HepG2 (cell line): ENCODE data around the gene DHRS1. TPM values are rescaled to one million over a fixed set of nuclear protein-coding genes. Genes with fewer than 3 reads are reported as not detected.

Experiments used
- CTCF ChIP-seq: sonication (generic); formaldehyde crosslinking; IDR thresholded peaks from 2 replicates; pipeline ENCODE4 v1.5.0; 2020; ENCODE audit warnings: mild to moderate bottlenecking, missing genetic modification reagents, moderate library complexity
- ESRRA ChIP-seq: sonication (generic); formaldehyde crosslinking; IDR thresholded peaks from 2 replicates; pipeline ENCODE4 v1.5.1; 2020; ENCODE audit warnings: mild to moderate bottlenecking, low read depth, missing genetic modification reagents
- FOSL2 ChIP-seq: sonication (generic); formaldehyde crosslinking; IDR thresholded peaks from 2 replicates; pipeline ENCODE4 v1.4.0; 2020; ENCODE audit warnings: missing genetic modification reagents
- GATAD1 ChIP-seq: IDR thresholded peaks from 2 replicates; pipeline ENCODE4 v1.6.1; 2016; ENCODE audit warnings: missing genetic modification reagents, missing compliant biosample characterization
- HOMEZ ChIP-seq: IDR thresholded peaks from 2 replicates; pipeline ENCODE4 v1.6.1; 2016; ENCODE audit warnings: low read depth
- HOXA7 ChIP-seq: sonication (generic); formaldehyde crosslinking; IDR thresholded peaks from 2 replicates; pipeline ENCODE4 v1.8.1; 2022; ENCODE audit warnings: mild to moderate bottlenecking, missing genetic modification reagents, moderate library complexity
- IKZF4 ChIP-seq: sonication (generic); formaldehyde crosslinking; IDR thresholded peaks from 2 replicates; pipeline ENCODE4 v1.5.1; 2020; ENCODE audit warnings: borderline replicate concordance, mild to moderate bottlenecking, low read depth, missing genetic modification reagents; ENCODE audit errors: not compliant biosample characterization
- KAT7 ChIP-seq: IDR thresholded peaks from 2 replicates; pipeline ENCODE4 v1.6.1; 2018; ENCODE audit warnings: borderline replicate concordance, missing compliant biosample characterization
- KDM5A ChIP-seq: fragments of 200-600 bp; sonication (generic); IDR thresholded peaks from 2 replicates; pipeline ENCODE4 v1.7.0; 2018; ENCODE audit warnings: antibody characterized with exemption, mild to moderate bottlenecking, low read length, borderline replicate concordance
- MEIS1 ChIP-seq: sonication (generic); formaldehyde crosslinking; IDR thresholded peaks from 2 replicates; pipeline ENCODE4 v1.9.0; 2021; ENCODE audit warnings: mild to moderate bottlenecking, missing genetic modification reagents, moderate library complexity, borderline replicate concordance
- MIXL1 ChIP-seq: IDR thresholded peaks from 2 replicates; pipeline ENCODE4 v1.6.1; 2016
- MXI1 ChIP-seq: IDR thresholded peaks from 3 replicates; pipeline ENCODE4 v1.6.1; 2012; ENCODE audit warnings: low read depth, low read length, inconsistent platforms, borderline replicate concordance
- NFATC3 ChIP-seq: sonication (generic); formaldehyde crosslinking; IDR thresholded peaks from 2 replicates; pipeline ENCODE4 v1.5.1; 2020; ENCODE audit warnings: mild to moderate bottlenecking, missing genetic modification reagents
- NFYB ChIP-seq: sonication (generic); formaldehyde crosslinking; IDR thresholded peaks from 2 replicates; pipeline ENCODE4 v1.4.0; 2020; ENCODE audit warnings: missing genetic modification reagents
- RXRA ChIP-seq: sonication (generic); formaldehyde crosslinking; IDR thresholded peaks from 2 replicates; pipeline ENCODE4 v1.5.1; 2020; ENCODE audit warnings: missing genetic modification reagents
- SOX13 ChIP-seq, 3 experiments: fragments of 450-650 bp in 1 of 3; sonication (generic) in 1 of 3; formaldehyde crosslinking in 1 of 3; IDR thresholded peaks in 2 of 3; conservative IDR thresholded peaks in 1 of 3; 2 replicates each; pipeline versions ENCODE4 v1.5.0 to v1.6.1; 2016 to 2020; ENCODE audit warnings: antibody characterized with exemption in 1 of 3, mild to moderate bottlenecking in 1 of 3, missing compliant biosample characterization in 1 of 3, missing genetic modification reagents in 1 of 3, moderate library complexity in 1 of 3
- SSRP1 ChIP-seq: IDR thresholded peaks from 2 replicates; pipeline ENCODE4 v1.6.1; 2016; ENCODE audit warnings: control low read depth
- TBL1XR1 ChIP-seq: fragments of 150-350 bp; IDR thresholded peaks from 2 replicates; pipeline ENCODE4 v1.6.1; 2014; ENCODE audit warnings: borderline replicate concordance, low read length; ENCODE audit not compliant: partially characterized antibody
- TEAD2 ChIP-seq: sonication (generic); formaldehyde crosslinking; IDR thresholded peaks from 2 replicates; pipeline ENCODE4 v1.9.0; 2021; ENCODE audit warnings: missing genetic modification reagents
- ZMYM4 ChIP-seq: sonication (generic); formaldehyde crosslinking; IDR thresholded peaks from 2 replicates; pipeline ENCODE4 v1.8.1; 2023; ENCODE audit warnings: mild to moderate bottlenecking, missing genetic modification reagents
- ZNF17 ChIP-seq: sonication (generic); formaldehyde crosslinking; IDR thresholded peaks from 2 replicates; pipeline ENCODE4 v1.5.0; 2020; ENCODE audit warnings: mild to moderate bottlenecking, missing genetic modification reagents
- ZNF205 ChIP-seq: IDR thresholded peaks from 2 replicates; pipeline ENCODE4 v1.6.1; 2018; ENCODE audit warnings: missing biosample characterization, missing genetic modification reagents
- ZNF232 ChIP-seq: sonication (generic); formaldehyde crosslinking; IDR thresholded peaks from 2 replicates; pipeline ENCODE4 v1.4.0; 2020; ENCODE audit warnings: missing genetic modification reagents, borderline replicate concordance
- ZNF337 ChIP-seq: sonication (generic); formaldehyde crosslinking; IDR thresholded peaks from 2 replicates; pipeline ENCODE4 v1.5.1; 2020; ENCODE audit warnings: missing genetic modification reagents, low read depth, mild to moderate bottlenecking, borderline replicate concordance
- ZNF691 ChIP-seq: sonication (generic); formaldehyde crosslinking; IDR thresholded peaks from 2 replicates; pipeline ENCODE4 v1.4.0; 2020; ENCODE audit warnings: missing genetic modification reagents, low read depth, mild to moderate bottlenecking, borderline replicate concordance
- ZSCAN12 ChIP-seq: sonication (generic); formaldehyde crosslinking; IDR thresholded peaks from 2 replicates; pipeline ENCODE4 v1.9.0; 2021; ENCODE audit warnings: mild to moderate bottlenecking, missing genetic modification reagents
- polyA plus RNA-seq, 8 experiments: library from polyadenylated mRNA; depleted of rRNA in 3 of 8; stranded (reverse) in 7 of 8; unstranded in 1 of 8; fragments of >200 nt; fragmentation: Illumina TruSeq in 4 of 8; extraction: Trizol in 4 of 8; gene quantifications; 2 replicates each; pipeline versions ENCODE4 v1.2.1 to v1.2.3, GENCODE V29; 2011 to 2016; ENCODE audit warnings: low read depth in 4 of 8, missing spikeins in 1 of 8, mixed read lengths in 1 of 8; ENCODE audit not compliant: insufficient read depth in 1 of 8
- total RNA-seq, 5 experiments: library from RNA; depleted of rRNA; stranded (reverse); fragments of >200 nt; fragmentation: Illumina TruSeq; extraction: Trizol; gene quantifications; 2 replicates each; pipeline ENCODE4 v1.2.3, GENCODE V29; 2016; ENCODE audit warnings: low read depth in 1 of 5

The DHRS1 gene
- total and polyA plus RNA-seq, 2 of the 13 experiments (the other 11 are each of a cell fraction or from before 2014, with no cell fraction given) = 49.8 to 60.8 TPM

- TF ChIP-seq ZNF691 (peak; percentile 80; the same call in 1 of the 2 replicates), KDM5A (no peak), HOXA7 (CRISPR knock-in tag) (0 out of 2 replicates have a peak, but pooled peaks have one; percentile 45), GATAD1 (CRISPR knock-in tag) (peak; percentile 71; the same call in 1 of the 2 replicates), HOMEZ (CRISPR knock-in tag) (peak; percentile 71), MXI1 (no peak; the same call in 2 of the 3 replicates), CTCF (CRISPR knock-in tag) (peak; percentile 99), ZNF232 (CRISPR knock-in tag) (no peak), SOX13 (IDR thresholded peaks at IDR 0.05) (no peak), SOX13 (CRISPR knock-in tag; conservative IDR thresholded peaks at IDR 0.05 in 1 of 2, IDR thresholded peaks at IDR 0.05 in 1 of 2) (peak in 1 of 2 experiments; percentile 43; a peak in 1 of 4 replicates), IKZF4 (CRISPR knock-in tag) (peak; percentile 75), NFYB (CRISPR knock-in tag) (0 out of 2 replicates have a peak, but pooled peaks have one; percentile 21), ZMYM4 (CRISPR knock-in tag) (peak; percentile 1; the same call in 1 of the 2 replicates), SSRP1 (peak; percentile 73; the same call in 1 of the 2 replicates), ZNF205 (CRISPR knock-in tag) (0 out of 2 replicates have a peak, but pooled peaks have one; percentile 29), TEAD2 (0 out of 2 replicates have a peak, but pooled peaks have one; percentile 14), RXRA (CRISPR knock-in tag) (peak; percentile 68), TBL1XR1 (peak; percentile 11), KAT7 (peak; percentile 89), ZSCAN12 (CRISPR knock-in tag) (no peak), ZNF17 (CRISPR knock-in tag) (no peak), ZNF337 (CRISPR knock-in tag) (no peak), ESRRA (CRISPR knock-in tag) (peak; percentile 55; the same call in 1 of the 2 replicates), FOSL2 (peak; percentile 77), MIXL1 (0 out of 2 replicates have a peak, but pooled peaks have one; percentile 54), NFATC3 (CRISPR knock-in tag) (0 out of 2 replicates have a peak, but pooled peaks have one; percentile 38), MEIS1 (CRISPR knock-in tag) (0 out of 2 replicates have a peak, but pooled peaks have one; percentile 23)
Observed at GRCh38 chr14:24296341-24297157, 3.0 kb downstream of the DHRS1 start (continued).
